ENCODE data around the gene PLAC8L1.
A peak's percentile ranks its signal among the peaks of the same experiment; 100 is the strongest.

PLAC8L1 gene

DNA sequence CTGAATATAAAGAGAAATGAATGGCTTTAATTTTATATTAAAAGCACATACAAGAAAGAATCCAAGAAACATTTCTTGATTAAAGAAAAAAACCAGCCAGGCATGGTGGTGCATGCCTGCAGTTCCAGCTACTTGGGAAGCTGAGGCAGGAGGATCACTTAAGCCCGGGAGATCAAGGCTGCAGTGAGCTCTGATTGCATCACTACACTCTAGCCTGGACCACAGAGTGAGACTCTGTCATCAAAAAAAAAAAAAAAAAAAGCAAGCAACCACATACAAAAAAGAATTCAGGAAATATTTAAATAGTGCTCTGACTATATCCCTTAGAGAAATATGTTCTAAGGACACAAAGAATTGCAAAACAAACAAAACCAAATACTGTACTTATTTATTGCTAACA lies 2.5 kb upstream of the PLAC8L1 start:
- peaks cover 8 to 29% (median 13%) of the 10 kb centered on the region in 4 experiments for H3K4me1 ChIP-seq (ENCODE audit: control extremely low read depth in 1 of 4, control insufficient read depth in 4 of 4, insufficient read depth in 4 of 4, low read length in 3 of 4)
- DNase-seq = peak in 2 of 3 donors; percentile 15 to 35
- H3K9me3 ChIP-seq (ENCODE audit: control extremely low read depth in 1 of 5, control insufficient read depth in 4 of 5, insufficient read depth in 2 of 5, low read depth in 1 of 5, low read length in 4 of 5) = no peaks in the 10 kb centered on the region
- H3K36me3 ChIP-seq (ENCODE audit: control insufficient read depth in 4 of 4, insufficient read depth in 4 of 4, low read length in 3 of 4) = peaks cover 0 to 8% (median 0%) of the 10 kb centered on the region in 4 experiments
- ChIA-PET CTCF (no interaction called here), POLR2A (no interaction called here)
- WGBS (ENCODE audit: insufficient coverage) = no CpG with 5 or more reads among the region's 1 CpG
- H3K27ac ChIP-seq (ENCODE audit: insufficient read depth in 1 of 2, low read depth in 1 of 2, low read length in 2 of 2, poor library complexity in 1 of 2, severe bottlenecking in 2 of 2) = no peak overlapping the region
- H3K27me3 ChIP-seq (replicated peaks in 2 of 5; ENCODE audit: control insufficient read depth in 4 of 5, insufficient read depth in 5 of 5, low read length in 4 of 5) = no peaks in the 10 kb centered on the region
- no peak overlapping the region for H3K4me3 ChIP-seq (ENCODE audit: control insufficient read depth in 1 of 7, extremely low read depth in 1 of 7, insufficient read depth in 4 of 7, low read depth in 2 of 7, low read length in 6 of 7)

DNA sequence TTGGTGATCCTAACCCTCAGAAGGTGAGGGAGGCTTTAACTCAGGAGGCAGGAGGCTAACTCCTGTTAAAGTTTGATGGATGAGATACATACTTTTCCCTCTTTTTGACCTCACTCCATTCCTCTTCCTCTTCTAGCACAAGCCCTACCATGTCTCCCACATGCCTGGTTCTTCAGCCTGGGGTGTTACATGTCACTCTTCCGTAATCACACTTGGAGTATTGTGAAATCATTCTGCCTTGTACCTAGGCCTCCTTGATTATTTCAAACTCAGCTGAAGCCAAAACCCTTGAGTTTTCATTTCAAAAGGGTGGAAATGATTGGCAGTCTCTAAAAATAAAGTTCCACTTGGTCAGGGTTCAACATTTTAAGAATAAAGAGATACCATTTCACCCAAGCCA lies 1.8 kb downstream of the PLAC8L1 start:
- H3K27ac ChIP-seq (ENCODE audit: insufficient read depth in 1 of 2, low read depth in 1 of 2, low read length in 2 of 2, poor library complexity in 1 of 2, severe bottlenecking in 2 of 2) = no peak overlapping the region
- DNase-seq = no peak
- CTCF ChIA-PET = no interaction called here

DNA sequence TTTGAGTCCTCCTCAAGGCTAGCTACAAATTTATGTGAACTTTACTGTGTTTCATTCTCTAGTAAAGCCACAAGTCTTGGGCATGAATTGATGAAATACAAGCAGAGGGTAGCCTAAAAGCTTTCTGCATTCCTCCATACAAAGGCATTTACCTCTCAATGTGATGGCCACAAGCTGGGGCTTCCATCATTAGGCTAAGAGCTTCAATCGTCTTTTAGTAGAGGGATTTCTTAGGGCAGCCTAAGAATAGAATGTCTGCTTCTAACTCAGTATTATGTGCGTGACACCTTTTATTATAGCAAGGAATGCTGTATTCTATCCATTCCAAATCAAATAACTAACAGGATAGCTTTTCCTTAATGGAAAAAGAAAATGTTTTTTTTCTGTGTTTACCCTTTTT lies 3.7 kb downstream of the PLAC8L1 start:
- POLR2A ChIA-PET = no interaction called here

More for the DNA sequence above, 1.8 kb downstream of the PLAC8L1 start:
- no peak overlapping the region for H3K4me3 ChIP-seq (ENCODE audit: control insufficient read depth in 1 of 7, extremely low read depth in 1 of 7, insufficient read depth in 4 of 7, low read depth in 2 of 7, low read length in 6 of 7)
- no peaks in the 10 kb centered on the region for H3K36me3 ChIP-seq (ENCODE audit: control insufficient read depth in 4 of 4, insufficient read depth in 4 of 4, low read length in 3 of 4)
- no CpG with 5 or more reads among the region's 1 CpG for WGBS (ENCODE audit: insufficient coverage)
- no peaks in the 10 kb centered on the region for H3K27me3 ChIP-seq (replicated peaks in 2 of 5; ENCODE audit: control insufficient read depth in 4 of 5, insufficient read depth in 5 of 5, low read length in 4 of 5)
- POLR2A ChIA-PET = no interaction called here
- H3K4me1 ChIP-seq (ENCODE audit: control extremely low read depth in 1 of 4, control insufficient read depth in 4 of 4, insufficient read depth in 4 of 4, low read length in 3 of 4) = peaks cover 0 to 5% (median 0%) of the 10 kb centered on the region in 4 experiments
- H3K9me3 ChIP-seq (ENCODE audit: control extremely low read depth in 1 of 5, control insufficient read depth in 4 of 5, insufficient read depth in 2 of 5, low read depth in 1 of 5, low read length in 4 of 5) = no peaks in the 10 kb centered on the region

DNA sequence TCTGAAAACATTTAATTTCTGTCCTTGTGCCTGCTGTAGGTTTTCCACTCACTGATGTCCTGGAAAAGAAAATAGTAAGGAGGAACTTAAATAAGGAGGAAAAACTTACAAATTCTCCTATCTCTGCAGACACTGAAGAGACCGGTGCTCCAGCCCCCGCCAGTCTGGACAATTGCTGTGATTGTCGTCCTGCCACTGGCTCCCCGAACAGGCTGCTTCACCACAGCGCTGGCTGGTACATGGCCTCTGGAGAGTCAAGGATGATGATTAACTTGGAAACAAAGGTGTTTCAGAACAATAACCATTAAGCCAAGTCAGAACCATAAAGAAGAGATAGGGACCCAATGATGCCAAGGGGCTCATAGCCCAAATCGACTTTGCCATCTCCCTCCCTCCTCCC lies 7.3 kb downstream of the PLAC8L1 start:
- no peak overlapping the region for H3K4me3 ChIP-seq (ENCODE audit: control insufficient read depth in 1 of 7, extremely low read depth in 1 of 7, insufficient read depth in 4 of 7, low read depth in 2 of 7, low read length in 6 of 7)
- H3K36me3 ChIP-seq (ENCODE audit: control insufficient read depth in 4 of 4, insufficient read depth in 4 of 4, low read length in 3 of 4) = no peaks in the 10 kb centered on the region
- WGBS (ENCODE audit: insufficient coverage) = 100% methylated on average over 6 of the region's 6 CpGs
- DNase-seq = no peak
- no peaks in the 10 kb centered on the region for H3K27me3 ChIP-seq (replicated peaks in 2 of 5; ENCODE audit: control insufficient read depth in 4 of 5, insufficient read depth in 5 of 5, low read length in 4 of 5)
- ChIA-PET POLR2A (no interaction called here), CTCF (no interaction called here)
- H3K9me3 ChIP-seq (ENCODE audit: control extremely low read depth in 1 of 5, control insufficient read depth in 4 of 5, insufficient read depth in 2 of 5, low read depth in 1 of 5, low read length in 4 of 5) = no peaks in the 10 kb centered on the region
- no peaks in the 10 kb centered on the region for H3K4me1 ChIP-seq (ENCODE audit: control extremely low read depth in 1 of 4, control insufficient read depth in 4 of 4, insufficient read depth in 4 of 4, low read length in 3 of 4)
- no peak overlapping the region for H3K27ac ChIP-seq (ENCODE audit: insufficient read depth in 1 of 2, low read depth in 1 of 2, low read length in 2 of 2, poor library complexity in 1 of 2, severe bottlenecking in 2 of 2)

More for the DNA sequence above, 3.7 kb downstream of the PLAC8L1 start:
- Histone ChIP-seq H3K27me3 (replicated peaks in 2 of 5; ENCODE audit: control insufficient read depth in 4 of 5, insufficient read depth in 5 of 5, low read length in 4 of 5) (no peaks in the 10 kb centered on the region), H3K36me3 (ENCODE audit: control insufficient read depth in 4 of 4, insufficient read depth in 4 of 4, low read length in 3 of 4) (no peaks in the 10 kb centered on the region), H3K9me3 (ENCODE audit: control extremely low read depth in 1 of 5, control insufficient read depth in 4 of 5, insufficient read depth in 2 of 5, low read depth in 1 of 5, low read length in 4 of 5) (no peaks in the 10 kb centered on the region), H3K27ac (ENCODE audit: insufficient read depth in 1 of 2, low read depth in 1 of 2, low read length in 2 of 2, poor library complexity in 1 of 2, severe bottlenecking in 2 of 2) (no peak overlapping the region), H3K4me3 (ENCODE audit: control insufficient read depth in 1 of 7, extremely low read depth in 1 of 7, insufficient read depth in 4 of 7, low read depth in 2 of 7, low read length in 6 of 7) (no peak overlapping the region), H3K4me1 (ENCODE audit: control extremely low read depth in 1 of 4, control insufficient read depth in 4 of 4, insufficient read depth in 4 of 4, low read length in 3 of 4) (peaks cover 0 to 2% (median 0%) of the 10 kb centered on the region in 4 experiments)
- WGBS (ENCODE audit: insufficient coverage) = 100% methylated on average over 1 of the region's 2 CpGs
- DNase-seq = no peak
- CTCF ChIA-PET = interaction anchor here (0.6 to 2.1 kb wide), 2 partner anchors 10 to 17 kb away, joined by 3 to 4 read pairs; no protein-coding TSS in a partner anchor

DNA sequence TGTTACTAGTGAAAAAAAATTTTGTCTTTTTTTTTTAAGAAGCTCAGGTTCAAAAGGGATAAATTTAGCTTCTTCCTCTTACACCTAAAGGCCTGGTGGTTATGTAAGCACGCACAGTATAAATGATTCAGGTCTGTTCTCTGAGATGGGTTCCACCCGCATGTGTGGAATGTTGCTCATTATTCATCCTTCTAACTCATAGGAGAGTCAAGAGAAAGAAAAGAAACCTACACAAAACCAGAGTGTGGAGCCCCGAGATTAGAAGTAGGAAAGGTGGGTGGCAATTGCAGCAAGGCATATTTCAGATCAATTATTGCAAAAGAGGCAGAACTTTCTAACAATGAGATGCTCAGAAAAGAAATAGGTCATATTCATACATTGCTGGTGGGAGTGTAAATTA lies 13.5 kb downstream of the PLAC8L1 start:
- ChIA-PET CTCF (interaction anchor here (1.0 kb wide), 1 partner anchor 10 kb away, joined by 4 read pairs; no protein-coding TSS in a partner anchor), POLR2A (no interaction called here)
- no peaks in the 10 kb centered on the region for H3K4me1 ChIP-seq (ENCODE audit: control extremely low read depth in 1 of 4, control insufficient read depth in 4 of 4, insufficient read depth in 4 of 4, low read length in 3 of 4)
- H3K4me3 ChIP-seq (ENCODE audit: control insufficient read depth in 1 of 7, extremely low read depth in 1 of 7, insufficient read depth in 4 of 7, low read depth in 2 of 7, low read length in 6 of 7) = no peak overlapping the region
- no peaks in the 10 kb centered on the region for H3K9me3 ChIP-seq (ENCODE audit: control extremely low read depth in 1 of 5, control insufficient read depth in 4 of 5, insufficient read depth in 2 of 5, low read depth in 1 of 5, low read length in 4 of 5)
- H3K27ac ChIP-seq (ENCODE audit: insufficient read depth in 1 of 2, low read depth in 1 of 2, low read length in 2 of 2, poor library complexity in 1 of 2, severe bottlenecking in 2 of 2) = no peak overlapping the region
- no peak for DNase-seq
- no peaks in the 10 kb centered on the region for H3K36me3 ChIP-seq (ENCODE audit: control insufficient read depth in 4 of 4, insufficient read depth in 4 of 4, low read length in 3 of 4)
- WGBS (ENCODE audit: insufficient coverage) = no CpG with 5 or more reads among the region's 3 CpGs
- no peaks in the 10 kb centered on the region for H3K27me3 ChIP-seq (replicated peaks in 2 of 5; ENCODE audit: control insufficient read depth in 4 of 5, insufficient read depth in 5 of 5, low read length in 4 of 5)

DNA sequence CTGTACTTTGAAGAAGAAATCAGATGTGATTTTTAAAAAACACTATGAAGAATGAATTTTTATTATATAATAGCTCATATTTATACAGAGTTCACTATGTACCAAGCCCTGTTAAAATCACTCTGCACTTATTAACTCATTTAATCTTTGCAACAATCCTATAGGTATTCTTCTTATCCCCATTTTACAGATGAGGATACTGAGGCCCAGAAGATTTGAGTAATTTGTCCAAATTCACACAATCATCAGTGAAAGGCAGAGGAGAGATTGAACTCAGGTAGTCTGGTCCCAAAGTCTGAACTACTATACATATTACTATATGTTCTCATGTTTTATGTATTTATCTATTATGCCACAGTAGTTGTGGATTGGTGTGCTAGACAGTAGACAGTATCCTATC lies 16.1 kb downstream of the PLAC8L1 start:
- H3K4me1 ChIP-seq (ENCODE audit: control extremely low read depth in 1 of 4, control insufficient read depth in 4 of 4, insufficient read depth in 4 of 4, low read length in 3 of 4) = no peaks in the 10 kb centered on the region
- no peak overlapping the region for H3K4me3 ChIP-seq (ENCODE audit: control insufficient read depth in 1 of 7, extremely low read depth in 1 of 7, insufficient read depth in 4 of 7, low read depth in 2 of 7, low read length in 6 of 7)
- no peak overlapping the region for H3K27ac ChIP-seq (ENCODE audit: insufficient read depth in 1 of 2, low read depth in 1 of 2, low read length in 2 of 2, poor library complexity in 1 of 2, severe bottlenecking in 2 of 2)
- no peaks in the 10 kb centered on the region for H3K9me3 ChIP-seq (ENCODE audit: control extremely low read depth in 1 of 5, control insufficient read depth in 4 of 5, insufficient read depth in 2 of 5, low read depth in 1 of 5, low read length in 4 of 5)
- ChIA-PET CTCF (no interaction called here), POLR2A (no interaction called here)
- no peaks in the 10 kb centered on the region for H3K36me3 ChIP-seq (ENCODE audit: control insufficient read depth in 4 of 4, insufficient read depth in 4 of 4, low read length in 3 of 4)
- H3K27me3 ChIP-seq (replicated peaks in 2 of 5; ENCODE audit: control insufficient read depth in 4 of 5, insufficient read depth in 5 of 5, low read length in 4 of 5) = no peaks in the 10 kb centered on the region
- no peak for DNase-seq

DNA sequence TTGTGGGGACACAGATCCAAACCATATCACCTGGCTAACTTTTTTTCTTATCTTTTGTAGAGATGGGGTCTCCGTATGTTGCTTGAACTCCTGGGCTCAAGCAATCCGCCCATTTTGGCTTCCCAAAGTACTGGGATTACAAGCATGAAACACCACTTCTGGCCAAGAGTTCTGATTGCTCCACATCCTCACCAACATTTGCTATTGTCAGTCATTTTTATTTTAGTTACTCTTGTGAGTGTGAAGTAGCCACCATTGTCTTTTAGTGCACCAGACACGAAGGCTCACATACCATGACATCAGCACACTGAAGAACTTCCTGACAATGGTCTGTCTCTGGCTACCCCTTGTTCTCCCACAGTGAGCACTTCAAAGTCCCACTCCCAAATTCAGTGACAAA lies 17.3 kb downstream of the PLAC8L1 start:
- Histone ChIP-seq H3K4me1 (ENCODE audit: control extremely low read depth in 1 of 4, control insufficient read depth in 4 of 4, insufficient read depth in 4 of 4, low read length in 3 of 4) (no peaks in the 10 kb centered on the region), H3K27ac (ENCODE audit: insufficient read depth in 1 of 2, low read depth in 1 of 2, low read length in 2 of 2, poor library complexity in 1 of 2, severe bottlenecking in 2 of 2) (no peak overlapping the region), H3K36me3 (ENCODE audit: control insufficient read depth in 4 of 4, insufficient read depth in 4 of 4, low read length in 3 of 4) (no peaks in the 10 kb centered on the region), H3K9me3 (ENCODE audit: control extremely low read depth in 1 of 5, control insufficient read depth in 4 of 5, insufficient read depth in 2 of 5, low read depth in 1 of 5, low read length in 4 of 5) (no peaks in the 10 kb centered on the region), H3K4me3 (ENCODE audit: control insufficient read depth in 1 of 7, extremely low read depth in 1 of 7, insufficient read depth in 4 of 7, low read depth in 2 of 7, low read length in 6 of 7) (no peak overlapping the region), H3K27me3 (replicated peaks in 2 of 5; ENCODE audit: control insufficient read depth in 4 of 5, insufficient read depth in 5 of 5, low read length in 4 of 5) (no peaks in the 10 kb centered on the region)
- DNase-seq = no peak
- ChIA-PET POLR2A (no interaction called here), CTCF (no interaction called here)
- 100% methylated on average over 2 of the region's 3 CpGs for WGBS (ENCODE audit: insufficient coverage)
